TTC549 (cell line): ENCODE measurements around the gene PER1.
"Not testable (repeated sequence)": the region's sequence is repeated elsewhere in the genome, so short reads cannot be mapped to it uniquely, and the experiment has no call there.

Experiments used
- FAIRE-seq: peaks from 2 replicates; lab custom pipeline; 2012; peaks lifted over from hg19 to GRCh38; lab: Jason Lieb, UNC

Gene PER1

DNA sequence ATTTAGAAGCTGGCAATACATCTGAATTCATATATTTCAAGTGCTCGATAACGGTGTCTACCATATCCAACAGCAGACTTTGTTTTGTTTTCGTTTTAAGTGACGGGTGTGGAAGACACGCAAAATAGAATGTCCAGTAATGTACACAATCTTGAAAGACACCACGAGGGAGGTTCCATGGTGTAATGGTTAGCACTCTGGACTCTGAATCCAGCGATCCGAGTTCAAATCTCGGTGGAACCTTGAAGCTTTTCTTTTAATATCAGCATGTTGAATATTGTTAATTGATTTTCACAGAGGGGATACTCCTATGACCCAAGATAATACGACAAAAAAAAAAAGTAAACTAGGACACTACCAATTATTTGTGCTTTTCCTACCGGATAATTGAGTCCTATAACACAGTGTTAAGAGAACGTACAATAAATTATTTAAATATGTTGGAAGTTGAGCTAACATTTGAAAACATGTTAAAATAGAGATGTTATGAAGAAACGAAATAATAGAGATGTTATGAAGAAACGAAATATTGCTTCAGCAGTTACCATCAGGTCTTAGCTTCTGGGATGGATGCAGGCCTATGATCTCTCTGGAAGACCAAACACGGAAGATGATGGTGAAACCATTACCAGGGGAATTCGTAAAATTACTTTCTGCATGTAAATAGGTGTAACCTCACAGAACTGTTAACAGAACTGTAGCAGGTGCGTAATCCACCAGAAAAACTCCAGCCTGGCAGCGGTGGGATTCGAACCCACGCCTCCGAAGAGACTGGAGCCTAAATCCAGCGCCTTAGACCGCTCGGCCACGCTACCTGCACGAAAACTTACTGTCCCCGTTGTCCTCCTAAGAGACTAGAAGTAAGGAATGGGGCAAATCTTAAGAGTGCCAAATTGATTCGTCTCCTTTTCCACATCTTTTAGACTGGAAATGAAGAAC is 32.4 kb downstream of the PER1 start:
- peak; percentile 92 for FAIRE-seq

DNA sequence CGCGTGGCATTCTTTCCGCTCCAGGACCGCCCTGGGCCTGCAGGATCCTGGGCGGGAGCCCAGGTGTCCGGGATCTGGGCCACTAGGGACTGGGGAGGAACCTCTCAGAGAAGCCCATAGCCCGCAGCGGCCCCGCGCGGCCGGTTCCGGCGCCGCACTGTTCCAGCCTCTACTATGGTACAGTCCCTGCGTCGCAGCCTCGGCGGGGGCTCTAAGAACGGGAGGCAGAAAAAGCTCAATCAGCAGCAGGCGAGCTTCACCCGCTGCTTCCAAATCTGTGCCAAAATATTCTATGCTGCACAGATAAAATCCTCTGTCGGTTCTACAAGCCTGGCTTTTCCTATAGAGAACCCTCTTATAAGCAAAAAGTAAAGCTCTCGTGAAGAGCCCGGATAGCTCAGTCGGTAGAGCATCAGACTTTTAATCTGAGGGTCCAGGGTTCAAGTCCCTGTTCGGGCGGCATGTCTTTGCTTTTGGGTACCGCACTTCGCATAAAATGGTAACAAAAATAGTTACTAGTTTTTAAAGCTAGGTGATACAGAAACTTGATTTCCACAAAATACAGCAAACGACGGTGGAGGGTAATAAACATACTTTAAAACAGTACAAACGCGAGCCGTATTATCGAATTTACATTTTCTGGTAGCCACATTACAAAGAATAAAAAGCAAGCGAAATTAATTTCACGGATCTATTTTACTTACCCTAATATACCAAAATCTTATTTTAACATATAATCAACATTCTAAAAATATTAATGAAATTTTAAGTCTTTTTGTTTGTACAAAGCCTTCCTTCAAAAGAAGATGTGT is 33.2 kb downstream of the PER1 start:
- FAIRE-seq = peak; percentile 38

DNA sequence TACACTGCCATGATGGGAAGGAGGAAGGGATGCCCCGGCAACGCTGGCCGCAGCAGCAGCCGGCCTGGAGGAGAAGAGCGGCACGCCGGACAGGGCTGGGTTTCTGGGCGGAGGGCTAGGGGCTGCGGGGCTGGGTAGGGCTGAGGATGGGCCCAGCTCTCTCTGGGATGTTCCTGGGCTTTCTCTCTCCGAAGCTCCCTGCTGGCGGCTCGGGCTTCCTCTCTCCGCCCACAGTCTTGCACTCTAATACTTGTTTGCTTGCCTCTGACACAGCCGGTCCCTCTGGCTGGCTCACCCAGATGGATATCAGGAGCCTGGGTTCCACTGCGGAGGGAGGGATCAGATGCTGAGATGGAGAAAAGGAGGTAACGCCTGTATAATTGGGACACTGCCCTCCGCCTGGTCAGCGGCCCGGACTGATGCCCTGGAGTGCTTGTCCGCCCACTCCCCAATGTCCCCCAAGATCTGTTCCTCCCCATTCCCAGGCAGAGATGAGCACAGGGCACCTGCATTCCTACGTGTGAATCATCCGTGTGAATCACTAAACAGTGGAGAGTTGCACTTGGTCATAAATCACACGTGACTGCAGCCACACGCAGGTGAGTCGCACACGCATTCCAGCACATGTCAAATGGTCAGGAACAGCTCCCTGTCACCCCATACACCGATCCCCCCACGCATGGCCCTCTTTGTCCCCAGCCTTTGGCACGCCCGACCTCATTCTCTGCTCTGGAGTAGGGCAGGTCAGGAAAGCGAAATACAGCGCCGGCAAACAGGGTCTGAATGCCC is 34.0 kb downstream of the PER1 start, which contains the start of gene ALOXE3:
Gene ALOXE3 (minus strand): TSS at position 535 of the 789 bp plus-strand sequence. CDS start 524 bp downstream, at position 11.
- FAIRE-seq = no peak

DNA sequence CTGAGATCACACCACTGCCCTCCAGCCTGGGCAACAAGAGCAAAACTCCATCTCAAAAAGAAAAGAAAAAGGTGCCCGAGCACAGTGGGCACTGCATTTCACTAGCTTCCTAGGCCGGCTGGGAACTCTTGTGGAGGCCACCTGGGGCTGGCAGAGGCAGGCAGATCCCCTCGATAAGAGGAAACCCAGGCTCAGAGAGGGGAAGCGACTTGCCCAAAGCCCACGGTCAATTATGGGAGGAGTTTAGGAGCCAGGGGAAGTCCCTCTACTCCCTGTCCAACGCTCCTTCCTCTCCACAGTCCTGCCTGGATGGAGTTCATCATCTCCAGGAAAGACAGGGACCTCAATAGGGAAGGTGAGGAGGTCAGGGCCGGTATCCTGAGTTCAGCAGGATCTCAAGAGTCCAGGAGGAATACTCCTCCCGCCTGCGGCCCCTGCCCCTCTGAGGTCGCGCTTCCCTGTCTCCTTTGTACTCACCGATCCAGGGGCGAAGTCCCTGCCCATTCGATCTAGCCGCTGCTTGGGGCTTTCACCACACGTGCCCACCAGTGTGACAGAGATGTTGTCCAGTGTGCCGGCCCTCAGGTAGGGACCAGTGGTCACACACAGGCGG is 34.7 kb downstream of the PER1 start:
- FAIRE-seq = no peak

DNA sequence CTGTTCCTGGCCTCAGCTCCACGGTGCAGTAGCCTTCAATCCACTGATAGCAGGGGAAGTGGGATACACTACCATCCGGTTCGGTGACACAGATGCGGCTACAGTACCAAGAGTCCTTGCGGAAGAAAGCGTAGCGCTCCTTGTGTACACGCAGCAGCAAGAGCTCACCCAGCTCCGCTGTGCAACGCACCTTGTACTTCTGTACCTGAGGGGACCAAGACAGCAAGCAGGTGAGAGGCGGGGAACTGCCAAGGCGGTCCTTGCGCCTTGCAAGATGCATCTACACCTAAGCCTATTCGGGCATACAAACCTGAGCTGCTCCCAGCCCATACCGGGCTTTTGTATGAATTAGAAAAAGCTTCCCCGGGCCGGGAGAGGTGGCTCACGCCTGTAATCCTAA is 35.4 kb downstream of the PER1 start:
- no peak for FAIRE-seq

DNA sequence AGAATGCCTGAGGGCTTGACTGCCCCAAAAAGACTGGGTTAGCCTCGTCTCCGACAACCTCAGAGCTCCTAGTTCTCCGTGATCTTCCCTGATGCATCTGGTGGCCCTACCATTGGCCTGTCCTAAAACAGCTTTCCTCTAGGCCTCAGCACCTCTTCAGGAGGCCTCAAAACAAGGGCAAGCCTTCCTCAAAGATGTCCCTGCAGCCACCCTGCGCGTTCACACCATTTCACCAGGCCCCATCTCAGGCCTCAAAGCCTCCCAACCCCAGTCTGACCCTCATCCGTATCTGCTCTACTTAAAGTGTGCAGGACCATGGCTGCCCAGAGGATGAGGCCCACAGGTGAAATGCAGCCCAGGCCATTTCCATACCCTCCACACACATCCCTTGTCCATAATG is 41.3 kb downstream of the PER1 start:
- no peak for FAIRE-seq

DNA sequence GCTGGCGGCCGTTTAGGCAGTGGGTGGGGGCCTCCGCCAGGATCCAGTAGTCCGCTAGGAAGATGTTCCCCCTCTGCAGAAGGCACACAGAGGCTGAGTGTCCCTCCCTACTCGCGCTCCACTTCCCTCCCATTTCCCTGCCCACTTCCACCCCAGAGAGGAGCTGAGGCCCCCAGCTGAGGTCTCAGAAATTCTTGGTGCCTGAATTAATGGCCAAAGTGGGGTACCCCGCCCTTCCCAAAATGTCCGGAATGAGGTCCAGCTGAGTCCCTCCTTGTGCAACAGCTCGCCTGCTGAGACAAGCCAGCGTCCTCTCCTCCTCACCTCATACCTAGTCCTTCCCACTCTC is 41.8 kb downstream of the PER1 start:
- no peak for FAIRE-seq

DNA sequence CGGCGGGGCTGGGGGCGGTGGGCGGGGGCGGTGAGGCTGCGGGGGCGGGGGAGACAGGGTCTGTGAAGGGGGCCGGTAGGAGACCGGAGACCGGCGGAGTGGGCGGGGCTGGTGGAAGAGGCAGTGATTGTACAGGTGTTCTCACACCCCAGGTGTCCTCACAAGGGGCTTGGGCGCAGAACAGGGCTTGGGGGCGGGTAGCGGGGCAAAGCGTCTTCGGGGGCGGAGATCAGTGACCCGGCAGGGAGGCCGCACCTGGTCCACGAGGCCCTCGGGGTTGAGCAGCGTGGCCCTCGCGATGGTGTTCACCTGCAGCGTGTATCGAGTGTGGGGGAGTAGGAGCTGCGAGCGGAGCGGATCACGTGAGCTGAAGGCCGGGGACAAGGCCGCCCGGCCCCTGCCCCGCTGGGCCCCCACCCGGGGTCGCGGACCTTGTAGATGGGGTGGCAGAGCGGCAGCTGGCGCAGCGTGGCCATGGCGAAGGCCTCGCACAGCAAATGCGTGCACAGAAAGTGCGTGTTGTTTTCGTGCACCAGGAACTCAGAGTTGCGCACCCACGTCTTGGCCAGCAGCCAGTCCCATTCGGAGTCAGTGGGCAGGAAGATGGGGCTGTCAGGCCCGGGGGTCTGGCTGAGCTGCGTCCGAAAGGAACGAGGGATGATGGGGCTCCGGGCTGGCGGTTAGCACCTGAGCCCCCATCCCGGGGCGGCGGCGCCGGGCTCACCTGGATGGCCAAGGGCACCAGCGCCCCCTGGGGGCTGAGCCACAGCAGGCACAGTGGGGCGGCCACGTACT is 42.3 kb downstream of the PER1 start:
- no peak for FAIRE-seq

DNA sequence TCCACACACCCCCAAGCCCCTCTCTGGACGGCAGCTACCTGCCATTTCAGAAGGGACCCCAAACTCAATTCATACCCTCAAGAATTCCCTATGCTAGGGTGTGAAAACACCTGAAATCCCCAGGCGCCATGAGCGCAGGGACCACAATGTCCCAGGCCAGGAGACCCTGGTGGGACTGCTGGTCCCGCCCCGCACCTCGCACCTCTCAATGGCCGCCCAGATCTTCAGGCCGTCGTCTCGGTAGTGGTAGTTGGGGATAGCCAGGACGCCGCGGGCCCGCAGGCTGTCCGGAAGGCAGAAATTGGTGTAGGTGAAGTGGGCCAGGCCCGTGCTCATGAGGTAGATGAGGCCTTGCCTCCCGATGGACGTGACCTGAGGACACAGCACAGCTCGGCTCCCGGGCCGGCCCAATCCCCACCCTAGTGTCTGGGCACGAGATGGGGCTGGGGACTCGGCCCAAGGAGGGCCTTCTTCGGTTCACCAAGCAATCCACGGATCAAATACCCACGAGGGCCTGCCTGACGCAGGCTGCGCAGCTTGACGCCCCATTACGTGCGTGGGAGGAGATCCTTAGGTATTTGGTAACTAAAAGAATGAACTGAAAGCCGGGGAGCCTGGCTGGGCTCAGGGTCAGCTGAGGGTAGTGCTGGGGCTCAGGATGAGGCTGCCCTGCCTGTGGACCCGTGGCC is 43.1 kb downstream of the PER1 start:
- no peak for FAIRE-seq

DNA sequence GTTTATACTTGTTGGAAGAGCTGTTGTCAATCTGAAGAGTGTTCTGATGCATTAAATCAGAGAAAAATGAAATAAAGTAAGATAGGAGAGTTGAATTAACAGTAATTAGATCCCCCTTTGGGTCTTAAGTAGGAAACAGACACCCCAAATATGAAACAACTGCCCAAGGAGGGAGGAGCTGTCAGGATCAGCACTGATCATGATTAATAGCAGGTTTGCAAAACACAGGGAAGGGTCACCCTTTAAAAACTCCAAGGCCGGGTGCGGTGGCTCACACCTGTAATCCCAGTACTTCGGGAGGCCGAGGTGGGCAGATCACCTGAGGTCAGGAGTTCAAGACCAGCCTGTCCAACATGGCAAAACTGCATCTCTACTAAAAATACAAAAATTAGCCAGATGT is 45.2 kb downstream of the PER1 start:
- FAIRE-seq = not testable (repeated sequence)

DNA sequence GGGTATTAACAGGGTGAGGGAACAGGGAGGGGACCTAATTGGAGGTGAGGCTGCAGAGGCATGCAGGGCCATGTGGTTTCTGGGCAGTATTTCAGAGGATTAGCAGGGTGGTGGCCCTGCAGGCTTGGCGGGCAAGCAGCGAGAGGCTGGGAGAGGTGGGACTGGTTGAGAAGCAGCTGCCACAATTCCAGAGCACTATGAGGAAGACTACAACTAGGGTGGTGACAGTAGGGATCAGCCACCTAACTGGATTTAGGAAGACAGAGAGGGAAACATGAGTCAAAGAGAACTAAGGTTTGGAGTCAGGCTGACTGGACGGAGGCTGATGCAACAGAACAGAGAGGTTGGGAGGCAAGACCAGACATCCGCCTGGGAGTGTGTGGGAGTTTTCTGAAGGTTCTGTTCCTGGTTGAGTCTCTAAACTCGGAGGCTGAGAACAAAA is 46.2 kb downstream of the PER1 start:
- FAIRE-seq = no peak

DNA sequence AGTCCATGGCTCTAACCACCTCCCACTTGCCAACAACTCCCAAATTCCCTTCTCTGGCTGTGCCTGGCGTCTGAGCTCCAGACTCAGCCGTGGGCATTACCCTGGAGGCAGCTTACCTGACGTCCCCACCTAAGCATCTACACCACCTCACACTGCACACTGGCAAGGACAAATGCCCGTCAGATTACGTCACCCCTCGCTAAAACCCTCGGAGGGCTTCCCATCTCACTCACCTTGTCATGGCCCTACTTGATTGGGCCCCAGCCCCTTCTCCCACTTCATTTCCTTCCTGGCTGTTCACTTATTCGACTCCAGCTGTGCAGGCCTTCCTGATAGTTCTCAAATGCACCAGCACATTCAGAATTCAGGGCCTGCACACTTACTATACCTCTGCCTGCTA is 47.3 kb downstream of the PER1 start:
- no peak for FAIRE-seq

DNA sequence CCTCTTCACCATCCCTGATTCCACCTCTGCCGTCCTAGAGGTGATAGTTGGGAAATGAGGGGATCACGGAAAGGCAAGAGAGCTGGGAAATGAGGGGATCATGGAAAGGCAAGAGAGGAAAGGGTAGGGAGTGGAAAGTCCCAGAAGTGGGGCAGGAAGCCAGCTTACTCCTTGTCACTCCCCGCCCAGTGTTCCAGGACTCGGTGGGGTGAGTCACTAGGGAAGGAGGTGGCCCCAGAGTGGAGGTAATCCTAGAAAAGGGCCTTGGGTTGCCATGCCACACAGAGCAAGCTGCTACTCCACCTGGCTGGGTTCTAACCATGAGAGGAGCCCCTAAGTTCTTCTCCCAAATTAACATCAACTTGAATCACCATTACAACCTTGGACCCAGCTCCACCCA is 48.7 kb downstream of the PER1 start:
- FAIRE-seq = no peak

DNA sequence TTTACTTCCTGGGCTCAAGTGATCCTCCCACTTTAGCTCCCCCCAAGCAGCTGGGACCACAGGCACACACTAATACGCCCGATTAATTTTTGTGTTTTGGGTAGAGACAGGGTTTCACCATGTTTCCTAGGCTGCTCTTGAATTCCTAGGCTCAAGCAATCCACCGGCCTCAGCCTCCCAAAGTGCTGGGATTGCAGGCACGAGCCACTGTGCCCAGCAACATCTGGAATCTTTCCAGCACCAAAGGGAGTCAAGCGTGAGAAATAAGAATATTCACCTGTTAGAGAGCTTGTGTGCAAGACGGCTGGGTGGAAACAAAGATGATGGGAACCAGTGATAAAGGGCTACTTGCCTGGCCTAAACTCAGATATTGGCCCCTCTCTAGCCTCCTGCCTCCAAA is 50.5 kb downstream of the PER1 start:
- FAIRE-seq = no peak

DNA sequence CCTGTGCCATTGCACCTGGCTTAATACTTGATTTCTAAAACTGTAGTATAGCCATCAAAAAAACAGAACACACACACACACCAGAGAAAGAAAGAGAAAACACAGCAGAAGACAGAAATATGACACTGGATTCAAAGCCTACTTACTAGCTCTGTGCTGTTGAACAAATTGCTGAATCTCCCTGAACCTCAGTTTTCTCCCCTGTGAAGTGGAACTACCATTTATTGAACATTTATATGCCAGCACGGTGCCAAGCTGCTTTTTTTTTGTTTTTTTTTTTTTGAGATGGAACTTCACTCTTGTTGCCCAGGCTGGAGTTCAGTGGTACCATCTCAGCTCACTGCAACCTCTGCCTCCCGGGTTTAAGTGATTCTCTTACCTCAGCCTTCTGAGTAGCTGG is 51.4 kb downstream of the PER1 start:
- no peak for FAIRE-seq

DNA sequence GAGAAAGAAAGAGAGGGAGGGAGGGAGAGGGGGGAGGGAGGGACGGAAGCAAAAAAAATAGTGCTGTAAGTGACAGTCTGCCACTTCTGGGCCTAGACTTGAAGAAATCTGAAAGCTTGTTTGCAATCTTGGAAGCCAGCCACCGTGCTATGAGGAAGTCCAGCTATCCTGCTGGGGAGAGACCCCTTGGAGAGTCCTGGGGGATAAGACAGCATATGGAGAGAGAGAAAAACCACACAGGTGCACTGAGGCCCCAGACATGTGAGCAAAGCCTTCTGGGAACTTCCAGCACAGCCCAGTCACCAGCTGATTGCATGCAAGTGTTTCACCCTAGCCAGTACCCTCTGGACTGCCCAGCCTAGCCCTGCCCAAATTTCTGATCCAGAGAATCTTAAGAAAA is 52.1 kb downstream of the PER1 start:
- FAIRE-seq = no peak

DNA sequence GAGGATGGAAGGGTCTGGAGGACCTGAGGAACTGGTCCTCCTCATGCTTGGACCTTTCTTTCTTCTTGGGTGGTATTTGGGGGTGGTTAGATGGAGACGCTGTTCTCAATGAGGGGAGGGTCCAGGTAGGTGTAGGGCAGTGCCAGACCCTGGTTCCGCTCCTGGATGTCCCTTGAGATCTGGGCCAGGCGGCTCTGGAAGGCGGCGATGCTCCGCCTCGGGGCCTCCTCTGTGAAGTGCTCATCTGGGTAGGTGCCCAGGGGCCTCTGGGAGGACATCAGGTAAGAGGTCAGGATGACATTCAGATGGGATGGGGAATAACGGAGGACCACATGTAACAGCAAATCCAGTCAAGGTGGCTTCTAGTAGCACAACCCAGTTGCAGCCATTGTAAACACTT is 55.7 kb downstream of the PER1 start:
- FAIRE-seq = no peak

DNA sequence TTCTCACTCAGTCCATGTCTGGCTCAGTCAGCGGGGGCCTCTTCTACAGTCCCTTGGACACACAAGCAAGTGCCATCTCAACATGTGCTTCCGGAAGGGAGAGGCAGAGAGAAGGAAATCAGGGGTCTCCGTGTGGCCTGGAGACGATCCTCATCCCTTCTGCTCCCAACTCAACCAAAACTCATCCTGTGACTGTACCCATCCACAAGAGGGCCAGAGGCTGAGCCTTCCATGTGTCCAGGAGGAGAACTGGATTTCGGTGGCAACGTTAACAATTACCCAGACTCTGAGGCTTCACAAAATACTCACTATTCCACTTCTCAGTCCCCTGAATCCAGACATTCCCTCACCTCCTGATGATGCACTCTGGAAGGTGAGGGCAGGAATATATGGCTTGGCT is 56.8 kb downstream of the PER1 start:
- FAIRE-seq = no peak

DNA sequence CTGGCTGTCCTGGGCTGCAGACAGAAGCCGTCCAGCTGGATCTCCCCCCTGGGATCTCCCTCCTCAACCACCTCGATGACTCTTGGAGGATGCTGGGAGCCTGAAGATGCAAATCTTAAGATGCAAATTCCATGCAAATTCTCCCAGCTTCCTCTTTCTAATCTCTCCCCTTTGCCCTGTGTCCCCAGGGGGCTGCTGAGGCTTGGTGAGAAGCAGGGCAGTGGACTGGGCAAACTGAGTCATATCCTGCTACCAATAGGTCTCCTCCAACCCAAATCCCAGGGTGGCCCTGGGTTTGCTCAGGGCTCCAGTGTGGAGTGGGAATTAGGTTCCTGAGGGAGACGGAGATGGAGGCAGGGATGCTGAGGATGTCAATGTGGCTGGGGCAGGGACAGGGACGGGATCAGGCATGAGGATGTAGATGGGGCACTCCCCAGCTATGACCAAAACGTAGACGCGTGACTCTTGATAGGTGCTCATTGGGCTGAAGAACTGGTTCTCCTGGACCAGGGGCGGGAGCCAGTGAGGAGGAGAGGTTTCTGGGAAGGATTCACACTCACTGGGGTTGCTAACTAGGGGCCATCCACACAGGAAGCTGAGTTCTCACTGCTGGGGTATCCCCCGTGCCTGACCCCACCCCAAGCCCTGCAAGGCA is 61.0 kb downstream of the PER1 start:
- FAIRE-seq = no peak
